Anterior cingulate cortex (tissue), 58 donors: Measurements from ENCODE around the gene ZRANB3.
"Not testable (repeated sequence)": the region's sequence is repeated elsewhere in the genome, so short reads cannot be mapped to it uniquely, and the experiment has no call there.

Experiments
- DNase-seq, 58 donors: peaks; one replicate each; lab custom pipeline; 2025; lab: John Stamatoyannopoulos, UW

The ZRANB3 gene

GRCh38 chr2:135095591-135095990 is 435.4 kb downstream of the ZRANB3 start:
- DNase-seq, result no peak

- DNase-seq, result no peak
These were observed 436.5 kb downstream of the ZRANB3 start for GRCh38 chr2:135094508-135094907.

GRCh38 chr2:135093670-135094330 is 437.2 kb downstream of the ZRANB3 start:
- DNase-seq, result no peak

GRCh38 chr2:135093193-135093592 is 437.8 kb downstream of the ZRANB3 start:
- no peak for DNase-seq

- DNase-seq, result no peak
These were observed 439.3 kb downstream of the ZRANB3 start for GRCh38 chr2:135091681-135092080.

GRCh38 chr2:135089597-135089996 is 441.4 kb downstream of the ZRANB3 start:
- DNase-seq, result not testable (repeated sequence)
